ENCODE results near the gene B3GAT2. TPM values are rescaled to one million over a fixed set of nuclear protein-coding genes. Genes with fewer than 3 reads are reported as not detected.
"Not testable (repeated sequence)": the region's sequence is repeated elsewhere in the genome, so short reads cannot be mapped to it uniquely, and the experiment has no call there.

B3GAT2 gene
- total RNA-seq, result not detected
- long read RNA-seq, result 0 reads

GRCh38 chr6:70956451-70957283 lies at the start of gene B3GAT2:
Gene B3GAT2, minus strand, starts transcription at chr6:70957060. Its CDS starts 631 bp downstream, at chr6:70956429.
- ATAC-seq (peak; percentile 36), DNase-seq (peak in 1 of 2 donors; percentile 6)
- intact Hi-C loops (cut with DNase I, micrococcal nuclease), result no loop called here

GRCh38 chr6:70998148-70998547 lies 41.3 kb upstream of the B3GAT2 start:
- intact Hi-C loops (cut with DNase I, micrococcal nuclease), result no loop called here
- DNase-seq (no peak), ATAC-seq (no peak)

GRCh38 chr6:70997379-70997778 lies 40.5 kb upstream of the B3GAT2 start:
- DNase-seq (no peak), ATAC-seq (no peak)
- intact Hi-C loops (cut with DNase I, micrococcal nuclease), result no loop called here

GRCh38 chr6:70996106-70996505 lies 39.2 kb upstream of the B3GAT2 start:
- intact Hi-C loops (cut with DNase I, micrococcal nuclease), result no loop called here
- DNase-seq (no peak), ATAC-seq (no peak)

GRCh38 chr6:70995411-70995810 lies 38.6 kb upstream of the B3GAT2 start:
- intact Hi-C loops (cut with DNase I, micrococcal nuclease), result no loop called here
- ATAC-seq (no peak), DNase-seq (no peak)

GRCh38 chr6:70991253-70991652 lies 34.4 kb upstream of the B3GAT2 start:
- intact Hi-C loops (cut with DNase I, micrococcal nuclease), result no loop called here
- DNase-seq, result no peak
- ATAC-seq, result no peak

- no peak for DNase-seq
- intact Hi-C loops (cut with DNase I, micrococcal nuclease), result no loop called here
- ATAC-seq, result no peak
Observed at GRCh38 chr6:70985156-70985555, 28.3 kb upstream of the B3GAT2 start.

GRCh38 chr6:70982747-70983146 lies 25.9 kb upstream of the B3GAT2 start:
- DNase-seq (no peak), ATAC-seq (no peak)
- intact Hi-C loops (cut with DNase I, micrococcal nuclease), result no loop called here

- no peak for DNase-seq
- intact Hi-C loops (cut with DNase I, micrococcal nuclease), result no loop called here
- no peak for ATAC-seq
Observed at GRCh38 chr6:70980727-70981126, 23.9 kb upstream of the B3GAT2 start.

GRCh38 chr6:70973604-70974003 lies 16.7 kb upstream of the B3GAT2 start:
- DNase-seq (no peak), ATAC-seq (no peak)
- intact Hi-C loops (cut with DNase I, micrococcal nuclease), result no loop called here

GRCh38 chr6:70967049-70967448 lies 10.2 kb upstream of the B3GAT2 start:
- no peak for ATAC-seq
- DNase-seq, result no peak
- intact Hi-C loops (cut with DNase I, micrococcal nuclease), result no loop called here

GRCh38 chr6:70957284-70957617 lies 391 bp upstream of the B3GAT2 start:
- DNase-seq, result no peak
- intact Hi-C loops (cut with DNase I, micrococcal nuclease), result no loop called here
- ATAC-seq, result no peak

GRCh38 chr6:70956191-70956450 lies 739 bp downstream of the B3GAT2 start:
- no peak for DNase-seq
- no peak for ATAC-seq
- intact Hi-C loops (cut with DNase I, micrococcal nuclease), result no loop called here

GRCh38 chr6:70955441-70956190 lies 1.2 kb downstream of the B3GAT2 start:
- DNase-seq (peak; percentile 75 to 92), ATAC-seq (peak; percentile 99)
- intact Hi-C loops (cut with DNase I, micrococcal nuclease), result no loop called here

- intact Hi-C loops (cut with DNase I, micrococcal nuclease), result no loop called here
- DNase-seq (no peak), ATAC-seq (no peak)
Observed at GRCh38 chr6:70954750-70955149, 2.1 kb downstream of the B3GAT2 start.

- DNase-seq, result no peak
- intact Hi-C loops (cut with DNase I, micrococcal nuclease), result no loop called here
Observed at GRCh38 chr6:70954176-70954575, 2.7 kb downstream of the B3GAT2 start.

GRCh38 chr6:70952608-70953165 lies 4.2 kb downstream of the B3GAT2 start:
- no peak for DNase-seq
- intact Hi-C loops (cut with DNase I, micrococcal nuclease), result no loop called here
- no peak for ATAC-seq

More at GRCh38 chr6:70954176-70954575, 2.7 kb downstream of the B3GAT2 start:
- no peak for ATAC-seq

GRCh38 chr6:70944321-70944720 lies 12.5 kb downstream of the B3GAT2 start:
- intact Hi-C loops (cut with DNase I, micrococcal nuclease); DNase-seq; ATAC-seq: not testable (repeated sequence)

GRCh38 chr6:70933853-70934252 lies 23.0 kb downstream of the B3GAT2 start:
- intact Hi-C loops (cut with DNase I, micrococcal nuclease), result no loop called here
- ATAC-seq (no peak), DNase-seq (no peak)

- intact Hi-C loops (cut with DNase I, micrococcal nuclease), result no loop called here
- no peak for DNase-seq
- no peak for ATAC-seq
Observed at GRCh38 chr6:70905742-70906141, 51.1 kb downstream of the B3GAT2 start.

Data from left colon (tissue), 2 donors.